Vagina (tissue), 2 donors: ENCODE data around the gene LRRC47. TPM values are rescaled to one million over a fixed set of nuclear protein-coding genes. Genes with fewer than 3 reads are reported as not detected.

Experiments used
- DNase-seq, 2 donors: peaks; one replicate each; pipeline ENCODE4 v3.0.0-alpha.2; 2017; ENCODE audit errors: extremely low spot score in 2 of 2
- H3K27ac ChIP-seq: fragments of 200-600 bp; sonication (generic); one replicate; pipeline ENCODE4 v1.5.1; 2019
- H3K27me3 ChIP-seq: fragments of 200-600 bp; sonication (generic); one replicate; pipeline ENCODE4 v1.5.1; 2019
- H3K36me3 ChIP-seq, 2 donors: fragments of 200-600 bp; sonication (generic); one replicate each; pipeline ENCODE4 v1.5.1; 2017 to 2019
- H3K4me1 ChIP-seq: fragments of 200-600 bp; sonication (generic); one replicate; pipeline ENCODE4 v1.5.1; 2019
- H3K4me3 ChIP-seq, 2 donors: fragments of 200-600 bp; sonication (generic); 1 replicate in 1 of 2; 2 replicates in 1 of 2; pipeline ENCODE4 v1.5.1; 2016 to 2019
- H3K9me3 ChIP-seq: fragments of 200-600 bp; sonication (generic); one replicate; pipeline ENCODE4 v1.5.1; 2019
- POLR2A ChIP-seq, 2 donors: fragments of 450-650 bp; IDR thresholded peaks; one replicate each; pipeline ENCODE4 v1.6.1; 2017; ENCODE audit warnings: antibody characterized with exemption in 2 of 2, mild to moderate bottlenecking in 2 of 2, moderate library complexity in 2 of 2
- POLR2AphosphoS5 ChIP-seq, 2 donors: sonication (generic); formaldehyde crosslinking; IDR thresholded peaks; one replicate each; pipeline ENCODE4 v1.9.0; 2017; ENCODE audit warnings: antibody characterized with exemption in 2 of 2, mild to moderate bottlenecking in 2 of 2, low read depth in 1 of 2; ENCODE audit not compliant: insufficient read depth in 1 of 2
- intact Hi-C: fragments of 100-400 bp; cut with DNase I; formaldehyde crosslinking; loops from one replicate; pipeline ENCODE4 v1.15.1; 2023
- total RNA-seq: library from RNA; depleted of rRNA; stranded (reverse); fragments of >200 nt; gene quantifications from one replicate; pipeline ENCODE4 v1.2.3, GENCODE V29; 2016
- TF ChIP-seq, protein P1 (sequence below), 3 experiments: fragments of 450-650 bp in 2 of 3; fragments of 200-600 bp in 1 of 3; sonication (generic) in 1 of 3; IDR thresholded peaks; one replicate each; pipeline ENCODE4 v1.5.1; 2017 to 2019; ENCODE audit warnings: antibody characterized with exemption in 3 of 3, mild to moderate bottlenecking in 2 of 3, moderate library complexity in 2 of 3

The LRRC47 gene
- total RNA-seq, 1 donor from 2014 or later, result 32.4 TPM

DNA sequence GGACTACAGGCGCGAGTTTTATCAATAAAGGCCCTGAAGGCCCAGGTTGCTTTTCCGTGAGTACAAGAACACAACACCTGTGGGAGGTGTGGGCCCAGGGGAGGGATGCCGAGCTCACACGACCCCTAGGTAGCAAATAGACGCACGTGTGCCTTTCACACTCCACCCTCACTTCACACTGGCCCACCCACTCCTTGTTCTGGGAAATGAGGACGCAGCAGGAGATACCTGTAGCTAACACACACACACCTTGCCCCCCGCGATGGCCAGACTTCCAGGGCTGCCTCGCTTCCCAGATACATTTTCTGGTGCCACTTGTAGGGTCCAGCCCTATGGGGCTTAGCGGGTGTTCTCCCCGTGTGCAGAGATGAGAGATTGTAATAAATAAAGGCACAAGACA, 48.4 kb downstream of the LRRC47 start:
- Histone ChIP-seq H3K36me3 (peaks cover 0 to 3% of the 10 kb centered on the region in 2 donors), H3K27ac (no peak overlapping the region), H3K9me3 (no peaks in the 10 kb centered on the region), H3K4me3 (peak overlapping the region in 1 of 2 donors; percentile 85), H3K27me3 (no peaks in the 10 kb centered on the region), H3K4me1 (peaks cover 32% of the 10 kb centered on the region)
- intact Hi-C loops, result no loop called here
- TF ChIP-seq POLR2AphosphoS5 (IDR thresholded peaks at IDR 0.05; ENCODE audit: insufficient read depth in 1 of 2, low read depth in 1 of 2) (no peak), POLR2A (IDR thresholded peaks at IDR 0.05) (no peak)
- DNase-seq, result no peak

DNA sequence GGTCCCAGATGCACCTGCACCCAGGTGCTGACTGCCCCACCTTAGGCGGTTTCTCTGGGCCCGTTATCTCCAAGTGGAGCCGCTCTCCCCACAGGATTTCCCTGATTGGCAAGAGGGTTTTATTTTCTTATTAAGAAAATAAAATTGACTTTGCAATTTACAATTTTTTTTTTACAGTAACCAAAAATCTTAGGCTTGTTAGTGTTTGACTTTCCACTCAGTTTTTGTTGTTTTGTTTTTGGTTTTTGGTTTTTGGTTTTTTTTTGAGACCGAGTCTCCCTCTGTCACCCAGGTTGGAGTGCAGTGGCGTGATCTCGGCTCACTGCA, 48.8 kb downstream of the LRRC47 start:
- DNase-seq, result no peak
- Histone ChIP-seq H3K4me3 (peak overlapping the region; percentile 72 to 85), H3K4me1 (peaks cover 32% of the 10 kb centered on the region), H3K9me3 (no peaks in the 10 kb centered on the region), H3K27ac (peak overlapping the region; percentile 35), H3K36me3 (peaks cover 0 to 7% of the 10 kb centered on the region in 2 donors), H3K27me3 (no peaks in the 10 kb centered on the region)
- intact Hi-C loops, result no loop called here
- TF ChIP-seq, protein P1, sequence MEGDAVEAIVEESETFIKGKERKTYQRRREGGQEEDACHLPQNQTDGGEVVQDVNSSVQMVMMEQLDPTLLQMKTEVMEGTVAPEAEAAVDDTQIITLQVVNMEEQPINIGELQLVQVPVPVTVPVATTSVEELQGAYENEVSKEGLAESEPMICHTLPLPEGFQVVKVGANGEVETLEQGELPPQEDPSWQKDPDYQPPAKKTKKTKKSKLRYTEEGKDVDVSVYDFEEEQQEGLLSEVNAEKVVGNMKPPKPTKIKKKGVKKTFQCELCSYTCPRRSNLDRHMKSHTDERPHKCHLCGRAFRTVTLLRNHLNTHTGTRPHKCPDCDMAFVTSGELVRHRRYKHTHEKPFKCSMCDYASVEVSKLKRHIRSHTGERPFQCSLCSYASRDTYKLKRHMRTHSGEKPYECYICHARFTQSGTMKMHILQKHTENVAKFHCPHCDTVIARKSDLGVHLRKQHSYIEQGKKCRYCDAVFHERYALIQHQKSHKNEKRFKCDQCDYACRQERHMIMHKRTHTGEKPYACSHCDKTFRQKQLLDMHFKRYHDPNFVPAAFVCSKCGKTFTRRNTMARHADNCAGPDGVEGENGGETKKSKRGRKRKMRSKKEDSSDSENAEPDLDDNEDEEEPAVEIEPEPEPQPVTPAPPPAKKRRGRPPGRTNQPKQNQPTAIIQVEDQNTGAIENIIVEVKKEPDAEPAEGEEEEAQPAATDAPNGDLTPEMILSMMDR (IDR thresholded peaks at IDR 0.05), result no peak
- TF ChIP-seq POLR2A (IDR thresholded peaks at IDR 0.05) (no peak), POLR2AphosphoS5 (IDR thresholded peaks at IDR 0.05; ENCODE audit: insufficient read depth in 1 of 2, low read depth in 1 of 2) (no peak)

DNA sequence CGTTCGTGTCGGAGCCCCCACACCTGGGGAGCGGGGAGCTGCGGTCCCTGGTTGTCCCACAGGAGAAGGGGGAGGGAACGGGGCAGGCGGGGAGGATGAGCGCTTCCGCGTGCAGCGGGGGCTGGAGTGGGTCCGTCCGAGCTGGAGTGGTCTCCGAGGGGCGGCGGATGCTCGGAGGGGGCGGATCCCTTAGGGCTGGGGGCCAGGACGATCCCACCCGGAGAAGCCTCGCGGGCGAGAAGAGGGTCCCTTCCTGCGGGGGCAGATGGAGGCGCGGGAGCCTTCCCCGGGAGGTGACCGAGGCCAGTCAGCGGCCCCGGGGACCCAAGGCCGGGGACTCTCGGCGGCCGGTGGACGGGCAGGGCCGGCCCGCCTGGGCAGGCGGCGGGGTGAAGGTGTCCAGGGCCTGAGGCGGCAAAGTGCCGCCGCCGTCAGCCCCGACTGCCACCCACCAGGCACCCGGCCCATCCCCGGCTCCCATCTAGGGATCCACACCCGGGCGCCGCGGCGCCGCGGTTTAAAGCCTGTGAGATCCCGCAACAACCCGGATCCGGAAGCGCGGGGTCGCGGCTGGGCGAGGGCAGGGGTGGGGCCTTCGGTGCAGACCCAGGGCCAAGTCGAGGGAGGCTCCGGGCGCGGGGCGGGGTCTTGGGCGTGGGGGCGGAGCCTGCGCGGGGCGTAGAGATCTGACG, 49.3 kb downstream of the LRRC47 start:
- intact Hi-C loops, result no loop called here
- Histone ChIP-seq H3K4me1 (peaks cover 32% of the 10 kb centered on the region), H3K27me3 (no peaks in the 10 kb centered on the region), H3K4me3 (peak overlapping the region; percentile 72 to 85), H3K9me3 (no peaks in the 10 kb centered on the region), H3K36me3 (peaks cover 0 to 12% of the 10 kb centered on the region in 2 donors), H3K27ac (peak overlapping the region; percentile 35)
- DNase-seq, result no peak
- TF ChIP-seq, protein P1 (IDR thresholded peaks at IDR 0.05), result no peak
- peak in 1 of 2 donors; percentile 16 for TF ChIP-seq POLR2A (IDR thresholded peaks at IDR 0.05)
- peak in 1 of 2 donors; percentile 32 for TF ChIP-seq POLR2AphosphoS5 (IDR thresholded peaks at IDR 0.05; ENCODE audit: insufficient read depth in 1 of 2, low read depth in 1 of 2)

DNA sequence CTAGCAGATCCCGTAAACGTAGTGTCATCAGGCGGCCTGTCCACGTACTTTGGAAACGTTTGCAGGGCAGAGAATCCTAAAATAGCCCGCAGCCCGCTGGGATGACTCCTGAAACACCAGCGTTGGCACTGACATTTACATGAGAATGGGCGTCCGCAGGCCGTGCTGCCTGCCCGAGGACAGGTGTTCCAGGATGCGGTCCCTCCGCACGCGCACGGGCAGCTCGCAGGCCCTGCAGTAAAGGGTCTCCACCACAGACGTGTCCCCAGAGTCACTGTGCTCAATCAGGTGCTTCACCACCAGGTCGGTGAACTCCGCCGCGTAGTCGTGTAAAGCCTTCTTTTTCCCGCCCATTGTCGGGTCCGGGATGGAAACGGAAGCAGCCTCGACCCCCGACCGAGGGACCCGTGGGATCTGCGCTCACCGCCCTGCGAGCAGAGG, 49.9 kb downstream of the LRRC47 start:
- no peak for DNase-seq
- TF ChIP-seq POLR2AphosphoS5 (IDR thresholded peaks at IDR 0.05; ENCODE audit: insufficient read depth in 1 of 2, low read depth in 1 of 2) (no peak), POLR2A (IDR thresholded peaks at IDR 0.05) (no peak)
- TF ChIP-seq, protein P1 (IDR thresholded peaks at IDR 0.05), result no peak
- Histone ChIP-seq H3K27me3 (no peaks in the 10 kb centered on the region), H3K9me3 (no peaks in the 10 kb centered on the region), H3K4me3 (peak overlapping the region; percentile 72 to 85), H3K36me3 (peaks cover 0 to 18% of the 10 kb centered on the region in 2 donors), H3K4me1 (peaks cover 32% of the 10 kb centered on the region), H3K27ac (no peak overlapping the region)
- intact Hi-C loops, result no loop called here

DNA sequence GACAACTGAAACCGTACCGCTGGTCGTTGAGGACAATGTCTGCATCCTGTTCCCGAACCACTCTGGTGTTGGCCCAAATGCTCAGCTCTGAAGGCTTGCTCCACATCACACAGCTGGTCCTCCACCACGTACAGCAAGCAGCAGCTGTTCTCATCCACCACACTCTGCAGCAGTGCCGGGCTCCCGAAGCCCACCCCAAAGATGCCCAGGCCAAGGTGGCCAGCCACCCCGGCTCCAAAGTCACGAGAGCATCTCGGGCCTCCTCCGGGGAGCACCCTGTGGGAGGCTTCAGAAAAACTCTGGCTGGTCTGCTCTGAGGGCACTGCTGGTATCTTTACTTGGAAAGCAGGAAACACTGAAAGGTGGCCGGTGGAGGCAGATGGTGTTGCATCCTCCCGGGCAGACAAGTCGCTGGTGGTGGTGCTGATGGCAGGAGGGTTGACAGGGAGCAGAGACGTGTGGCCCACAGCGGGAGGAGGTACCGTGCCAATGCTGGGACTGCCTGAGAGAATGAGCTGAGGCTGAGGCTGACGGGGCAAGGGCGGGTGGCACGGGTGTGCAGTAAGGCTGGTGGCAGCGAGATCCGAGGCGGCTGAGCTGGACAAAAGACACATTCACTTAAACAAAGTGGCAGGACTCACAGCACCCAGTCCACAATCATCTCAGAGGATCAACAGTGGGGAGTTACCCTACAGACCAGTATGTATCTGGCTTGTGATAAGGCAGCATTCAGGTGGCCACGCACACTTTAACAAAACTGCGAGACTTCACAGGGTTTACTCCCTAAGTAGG, 50.5 kb downstream of the LRRC47 start:
- Histone ChIP-seq H3K27me3 (no peaks in the 10 kb centered on the region), H3K9me3 (no peaks in the 10 kb centered on the region), H3K36me3 (peaks cover 0 to 20% of the 10 kb centered on the region in 2 donors), H3K27ac (no peak overlapping the region), H3K4me3 (peak overlapping the region in 1 of 2 donors; percentile 85), H3K4me1 (peaks cover 32% of the 10 kb centered on the region)
- TF ChIP-seq POLR2A (IDR thresholded peaks at IDR 0.05), result no peak
- TF ChIP-seq, protein P1 (IDR thresholded peaks at IDR 0.05), result no peak
- no peak for TF ChIP-seq POLR2AphosphoS5 (IDR thresholded peaks at IDR 0.05; ENCODE audit: insufficient read depth in 1 of 2, low read depth in 1 of 2)
- intact Hi-C loops, result no loop called here
- DNase-seq, result no peak
